Stimulated activated CD4-positive, alpha-beta T cell treated with anti-CD3 and anti-CD28 coated beads, Interleukin-1b, Interleukin-23, amount 100 ng/mL, for 24 hours (primary cell): Measurements from ENCODE around the gene GABRB2.
"Not testable (repeated sequence)": the region's sequence is repeated elsewhere in the genome, so short reads cannot be mapped to it uniquely, and the experiment has no call there.

Experiments
- DNase-seq, 4 experiments: peaks; one replicate each; pipeline ENCODE4 v3.0.0-alpha.2; 2020; ENCODE audit warnings: low read depth in 4 of 4, low spot score in 1 of 4

The GABRB2 gene

GRCh38 chr5:161546470-161547301 is at the start of gene GABRB2:
Gene GABRB2 (minus strand): TSS chr5:161546725. CDS start chr5:161546643, 82 bp downstream.
- DNase-seq, result peak in 1 of 4 experiments; percentile 14

DNA sequence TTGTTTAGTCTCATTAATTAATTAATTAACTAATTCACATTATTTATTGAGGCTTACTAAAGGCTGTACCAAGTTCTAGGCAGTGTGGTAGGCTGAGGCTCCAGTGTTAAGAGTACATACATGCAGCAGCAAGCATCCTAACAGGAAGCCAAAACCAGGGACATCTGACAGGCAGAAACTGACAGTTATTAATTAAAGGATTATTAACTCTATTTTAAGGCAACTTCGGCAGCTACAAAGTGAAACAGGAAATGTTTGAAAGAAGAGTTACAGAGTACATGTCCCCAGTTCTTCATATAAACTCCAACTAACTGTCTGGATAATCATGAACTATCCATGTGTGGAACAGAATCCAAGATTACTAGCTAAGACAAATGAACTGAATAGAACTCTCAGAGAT is 39.3 kb upstream of the GABRB2 start:
- DNase-seq, result no peak

DNA sequence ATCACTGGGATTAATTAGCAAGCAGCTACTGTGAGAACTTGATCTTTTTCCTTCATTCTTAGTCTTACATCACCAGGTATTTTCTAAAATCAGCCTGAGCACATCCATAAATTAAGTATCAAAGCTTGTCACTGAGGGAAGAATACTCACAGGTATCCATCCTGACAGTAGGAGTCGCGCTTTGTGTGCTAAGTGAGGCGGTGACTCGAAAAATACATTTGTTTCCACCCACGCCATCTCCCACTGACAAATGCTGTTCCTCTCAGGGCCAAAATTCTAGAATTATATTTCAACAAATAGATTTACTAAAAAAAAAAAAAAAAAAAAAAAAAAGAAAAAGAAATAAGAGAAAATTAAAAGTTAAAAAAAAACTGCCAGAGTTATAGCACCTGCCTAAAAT is 34.1 kb upstream of the GABRB2 start:
- no peak for DNase-seq

DNA sequence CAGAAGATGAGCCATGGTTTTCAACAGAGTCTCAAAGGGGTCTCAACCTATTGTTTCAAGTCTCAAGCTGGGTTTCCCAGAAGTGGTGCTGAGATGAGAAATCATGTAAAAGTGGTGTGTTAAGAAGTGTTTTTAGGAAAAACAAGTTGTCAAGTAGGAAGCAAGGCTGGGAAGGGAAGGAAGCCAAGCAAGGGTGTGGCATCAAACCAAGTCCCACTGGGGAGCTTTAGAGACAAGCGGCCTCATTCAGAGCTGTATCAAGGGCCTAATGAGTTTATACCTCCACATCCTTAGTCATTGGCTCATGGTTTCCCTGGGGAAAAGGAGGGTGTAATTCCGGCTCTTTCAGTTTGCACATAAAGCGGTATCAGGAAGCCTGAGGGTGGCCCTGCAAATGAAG is 26.4 kb upstream of the GABRB2 start:
- DNase-seq, result no peak

DNA sequence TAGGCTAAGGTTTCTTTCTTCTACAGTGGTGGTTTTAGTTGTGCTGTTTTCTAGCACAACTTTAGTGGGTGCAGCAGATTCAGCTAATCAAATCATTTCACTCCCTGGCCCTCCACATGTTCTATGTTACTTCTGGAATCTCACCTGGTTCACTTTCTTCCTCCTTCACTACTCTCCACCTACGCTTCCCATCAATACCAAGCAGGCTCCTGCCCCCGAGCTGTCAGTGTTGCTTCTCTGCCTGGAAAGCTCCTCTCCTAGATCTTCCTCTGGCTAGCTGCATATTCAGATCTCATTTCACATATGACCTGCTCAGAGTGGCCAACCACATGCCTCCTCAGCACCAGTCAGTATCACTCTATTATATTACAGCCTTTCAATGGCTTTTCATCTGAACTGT is 19.6 kb upstream of the GABRB2 start:
- no peak for DNase-seq

GRCh38 chr5:161562446-161562845 is 15.9 kb upstream of the GABRB2 start:
- DNase-seq, result no peak

- DNase-seq, result no peak
Observed at GRCh38 chr5:161549106-161549505, 2.6 kb upstream of the GABRB2 start.

GRCh38 chr5:161548487-161549094 is 2.1 kb upstream of the GABRB2 start:
- no peak for DNase-seq

GRCh38 chr5:161547738-161548486 is 1.4 kb upstream of the GABRB2 start:
- DNase-seq, result no peak

DNA sequence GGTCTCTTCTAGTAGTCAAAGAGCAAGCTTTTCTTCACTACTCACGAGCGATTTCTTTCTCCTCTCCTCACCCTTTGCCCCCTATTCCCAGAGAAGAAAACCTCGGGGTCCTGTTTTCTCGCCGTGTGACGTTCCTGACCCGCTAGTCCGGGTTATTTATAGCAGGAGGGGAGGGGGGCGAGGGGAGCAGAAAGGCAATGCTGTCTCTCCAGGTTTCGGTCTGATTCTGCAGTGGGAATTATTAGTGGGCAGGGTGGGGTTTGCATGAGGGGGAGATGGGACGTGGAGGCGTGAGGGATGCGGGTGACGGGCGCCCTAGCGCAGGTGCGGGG is 847 bp upstream of the GABRB2 start:
- DNase-seq, result no peak

GRCh38 chr5:161546095-161546469 is 443 bp downstream of the GABRB2 start:
- no peak for DNase-seq

- DNase-seq, result no peak
Observed at GRCh38 chr5:161545344-161546094, 1.0 kb downstream of the GABRB2 start.

DNA sequence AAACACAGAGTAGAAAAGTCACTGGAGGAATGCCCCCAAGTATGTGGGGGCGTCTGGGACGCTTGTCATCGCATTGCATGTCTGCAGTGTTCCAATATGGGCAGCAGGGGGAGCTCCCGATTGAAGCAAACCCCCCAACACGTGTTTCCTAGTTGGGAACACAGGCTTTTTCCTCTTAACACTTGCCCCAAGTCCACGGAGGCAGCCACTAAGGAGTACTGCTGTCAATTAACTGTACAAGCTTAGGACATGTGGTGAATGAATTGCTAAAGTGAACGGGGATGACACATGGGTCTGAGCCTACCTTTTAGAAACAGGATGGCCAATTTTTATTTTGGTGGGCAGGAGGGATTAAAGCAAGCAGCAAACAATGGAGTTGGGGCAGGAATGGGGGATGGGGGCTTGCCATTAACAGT is 2.2 kb downstream of the GABRB2 start:
- no peak for DNase-seq

GRCh38 chr5:161539016-161539415 is 7.5 kb downstream of the GABRB2 start:
- no peak for DNase-seq

- DNase-seq, result no peak
Observed at GRCh38 chr5:161535762-161536161, 10.8 kb downstream of the GABRB2 start.

GRCh38 chr5:161530700-161531099 is 15.8 kb downstream of the GABRB2 start:
- DNase-seq, result no peak

GRCh38 chr5:161513942-161514341 is 32.6 kb downstream of the GABRB2 start:
- DNase-seq, result no peak

DNA sequence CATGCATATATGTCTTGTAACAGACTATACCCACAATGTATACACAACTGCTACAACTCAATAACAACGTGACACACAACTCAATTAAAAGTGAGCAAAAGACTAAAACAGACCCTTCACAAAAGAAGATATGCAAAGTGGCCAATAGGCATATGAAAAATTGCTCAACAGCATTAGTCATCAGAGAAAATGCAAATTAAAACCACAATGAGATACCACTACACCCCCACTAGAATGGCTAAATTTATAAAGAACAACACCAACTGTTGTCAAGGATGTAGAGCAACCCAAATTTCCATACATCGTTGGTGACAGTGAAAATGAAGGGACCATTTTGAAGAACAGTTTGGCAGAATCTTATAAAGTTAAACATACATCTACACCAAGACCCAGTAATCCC is 38.9 kb downstream of the GABRB2 start:
- DNase-seq, result no peak

DNA sequence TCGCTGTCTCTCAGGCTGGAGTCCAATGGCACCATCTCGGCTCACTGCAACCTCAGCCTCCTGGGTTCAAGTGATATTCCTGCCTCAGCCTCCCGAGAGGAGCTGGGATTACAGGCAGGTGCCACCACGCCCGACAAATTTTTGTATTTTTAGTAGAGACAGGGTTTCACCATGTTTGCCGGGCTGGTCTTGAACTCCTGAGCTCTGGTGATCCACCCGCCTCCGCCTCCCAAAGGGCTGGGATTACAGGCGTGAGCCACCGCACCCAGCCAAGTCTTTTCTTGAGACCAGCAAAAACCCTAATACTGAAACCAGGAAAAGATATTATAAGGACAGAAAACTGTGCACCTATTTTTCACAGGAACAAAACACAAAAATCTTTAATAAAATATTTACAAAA is 41.4 kb downstream of the GABRB2 start:
- not testable (repeated sequence) for DNase-seq

DNA sequence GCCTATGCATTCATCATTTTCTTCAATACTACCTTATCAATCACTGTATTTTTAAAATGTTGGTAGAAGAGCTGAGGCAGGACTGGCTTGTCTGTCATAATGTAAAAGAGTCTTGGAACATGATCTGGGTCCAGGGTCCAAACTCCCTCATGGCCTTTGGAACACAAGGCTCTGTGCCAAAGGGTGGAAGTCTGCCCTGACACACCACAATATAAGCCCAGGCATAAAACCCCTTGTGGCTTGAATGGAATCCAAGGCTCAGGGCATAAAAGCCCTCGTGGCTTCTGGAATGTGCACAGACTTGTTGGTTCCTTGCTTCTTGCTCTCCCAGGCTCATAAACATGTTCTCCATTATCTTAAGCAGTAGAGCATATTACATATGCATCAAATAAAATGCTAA is 48.0 kb downstream of the GABRB2 start:
- DNase-seq, result no peak

- no peak for DNase-seq
Observed at GRCh38 chr5:161483721-161484120, 62.8 kb downstream of the GABRB2 start.
